Astrocyte of the spinal cord (primary cell): Measurements from ENCODE around the gene POPDC2.

ENCODE experiments used
- DNase-seq: peaks from one replicate; pipeline ENCODE4 v3.0.0; 2011; ENCODE audit warnings: low read depth, low spot score
- H3K4me3 ChIP-seq: 2 replicates; pipeline ENCODE4 v1.5.1; 2011; ENCODE audit warnings: low read depth, mild to moderate bottlenecking, low read length, moderate library complexity
- CTCF ChIP-seq: IDR thresholded peaks from 2 replicates; pipeline ENCODE4 v1.5.1; 2012; ENCODE audit warnings: low read depth, mild to moderate bottlenecking, low read length, inconsistent platforms
- in situ Hi-C: cut with HindIII; loops from 2 replicates; pipeline ENCODE4 v1.10.0; 2017; ENCODE audit warnings: low sequenced_read_pairs

The POPDC2 gene

GRCh38 chr3:119647843-119648575 is 12.4 kb downstream of the POPDC2 start:
- in situ Hi-C loops = no loop called here
- no peak for DNase-seq
- TF ChIP-seq CTCF = no peak
- no peak overlapping the region for H3K4me3 ChIP-seq

- no peak overlapping the region for H3K4me3 ChIP-seq
- no peak for DNase-seq
- TF ChIP-seq CTCF = no peak
- in situ Hi-C loops = no loop called here
Observed at GRCh38 chr3:119647171-119647570, 13.2 kb downstream of the POPDC2 start.

- no peak overlapping the region for H3K4me3 ChIP-seq
- no peak for TF ChIP-seq CTCF
- DNase-seq = no peak
- in situ Hi-C loops = no loop called here
Observed at GRCh38 chr3:119645813-119646212, 14.6 kb downstream of the POPDC2 start.

GRCh38 chr3:119644481-119644880 is 15.9 kb downstream of the POPDC2 start:
- in situ Hi-C loops = no loop called here
- no peak for TF ChIP-seq CTCF
- H3K4me3 ChIP-seq = no peak overlapping the region
- DNase-seq = no peak

- TF ChIP-seq CTCF = no peak
- DNase-seq = peak; percentile 67
- in situ Hi-C loops = no loop called here
- H3K4me3 ChIP-seq = no peak overlapping the region
Observed at GRCh38 chr3:119643528-119643927, 16.9 kb downstream of the POPDC2 start.

- TF ChIP-seq CTCF = no peak
- in situ Hi-C loops = no loop called here
- no peak overlapping the region for H3K4me3 ChIP-seq
- DNase-seq = no peak
Observed at GRCh38 chr3:119642746-119643473, 17.5 kb downstream of the POPDC2 start.
